OCI-LY7 (cell line): Measurements from ENCODE around the gene MEF2A. TPM values are rescaled to one million over a fixed set of nuclear protein-coding genes. Genes with fewer than 3 reads are reported as not detected.

Source experiments
- BruUV-seq: library from RNA; stranded (reverse); fragments of 400-500 nt; replicated peaks from 2 replicates; lab custom pipeline; 2021; lab: Mats Ljungman, UMichigan
- CTCF ChIA-PET: fragments of 300-600 bp; sonication (Branson Sonifier 250); formaldehyde crosslinking; loops from one replicate; lab custom pipeline; 2022; ENCODE audit warnings: antibody characterized with exemption; ENCODE audit not compliant: unreplicated experiment; lab: Charles Lee
- POLR2A ChIA-PET: fragments of 300-600 bp; sonication (Branson Sonifier 250); formaldehyde crosslinking; loops from one replicate; lab custom pipeline; 2022; ENCODE audit warnings: antibody characterized with exemption; lab: Charles Lee
- DNase-seq: peaks from one replicate; pipeline ENCODE4 v3.0.0-alpha.2; 2015; ENCODE audit warnings: low spot score
- H2AFZ ChIP-seq: fragments of 200-600 bp; sonication (generic), shearing (Covaris generic); 2 replicates; pipeline ENCODE4 v1.6.1; 2014; ENCODE audit warnings: mild to moderate bottlenecking, antibody characterized with exemption, low read length, moderate library complexity
- H3K27ac ChIP-seq: fragments of 200-600 bp; sonication (generic); 2 replicates; pipeline ENCODE4 v1.5.1; 2014; ENCODE audit warnings: mixed run types, low read depth, mild to moderate bottlenecking, moderate library complexity, low read length, inconsistent platforms; ENCODE audit not compliant: poor library complexity, severe bottlenecking
- H3K36me3 ChIP-seq: fragments of 200-600 bp; sonication (generic); 2 replicates; pipeline ENCODE4 v1.6.1; 2014; ENCODE audit warnings: mild to moderate bottlenecking, antibody characterized with exemption, low read length, moderate library complexity, mixed read lengths; ENCODE audit not compliant: insufficient read depth
- H3K4me1 ChIP-seq: fragments of 200-600 bp; sonication (generic); 2 replicates; pipeline ENCODE4 v1.5.1; 2014; ENCODE audit warnings: mild to moderate bottlenecking, low read length; ENCODE audit not compliant: insufficient read depth, poor library complexity, severe bottlenecking
- H3K4me2 ChIP-seq: fragments of 200-600 bp; sonication (generic); 2 replicates; pipeline ENCODE4 v1.6.1; 2014; ENCODE audit warnings: mild to moderate bottlenecking, low read length
- H3K4me3 ChIP-seq: fragments of 200-600 bp; sonication (generic); 2 replicates; pipeline ENCODE4 v1.5.1; 2014; ENCODE audit warnings: mild to moderate bottlenecking, low read depth, low read length; ENCODE audit not compliant: poor library complexity, severe bottlenecking
- H3K79me2 ChIP-seq: fragments of 200-600 bp; sonication (generic); 2 replicates; pipeline ENCODE4 v1.6.1; 2016; ENCODE audit warnings: low read depth, mild to moderate bottlenecking, low read length, moderate library complexity, mixed read lengths; ENCODE audit not compliant: insufficient read depth
- H3K9me2 ChIP-seq: fragments of 200-600 bp; sonication (generic); 2 replicates; pipeline ENCODE4 v1.6.1; 2016; ENCODE audit warnings: mild to moderate bottlenecking, low read length, mixed read lengths; ENCODE audit not compliant: insufficient read depth
- H3K9me3 ChIP-seq: fragments of 200-600 bp; sonication (generic); 2 replicates; pipeline ENCODE4 v1.6.1; 2014; ENCODE audit warnings: mild to moderate bottlenecking, mixed run types, low read length, mixed read lengths
- H4K20me1 ChIP-seq: fragments of 200-600 bp; sonication (generic); 2 replicates; pipeline ENCODE4 v1.6.1; 2014; ENCODE audit warnings: mild to moderate bottlenecking, antibody characterized with exemption, low read length, moderate library complexity, mixed read lengths; ENCODE audit not compliant: insufficient read depth
- CTCF ChIP-seq: fragments of 200-600 bp; sonication (generic); conservative IDR thresholded peaks from 2 replicates; pipeline ENCODE4 v1.5.1; 2014; ENCODE audit warnings: mild to moderate bottlenecking, antibody characterized with exemption, low read length, moderate library complexity, mixed read lengths
- EZH2phosphoT487 ChIP-seq: fragments of 200-600 bp; sonication (generic); IDR thresholded peaks from 2 replicates; pipeline ENCODE4 v1.6.1; 2018; ENCODE audit warnings: low read depth, borderline replicate concordance, mild to moderate bottlenecking, mixed run types, antibody characterized with exemption, low read length, moderate library complexity, mixed read lengths
- intact Hi-C: fragments of 100-400 bp; cut with micrococcal nuclease; formaldehyde crosslinking; loops from one replicate; pipeline ENCODE4 v1.10.0; 2022; ENCODE audit not compliant: unreplicated experiment
- total RNA-seq, 2 experiments: library from RNA; depleted of rRNA in 1 of 2; stranded (reverse); fragments of >200 nt in 1 of 2; shearing (Covaris generic) in 1 of 2; gene quantifications; 2 replicates each; pipeline ENCODE4 v1.2.3, GENCODE V29; 2014 to 2022

MEF2A gene
- total RNA-seq, 2 experiments from 2014 or later = 28.0 to 38.2 TPM

- no peak for TF ChIP-seq CTCF
- no peak for TF ChIP-seq EZH2phosphoT487
- TSS peak; percentile 27 for BruUV-seq
- H4K20me1 ChIP-seq = no peaks in the 10 kb centered on the region
- no peak overlapping the region for H3K4me2 ChIP-seq
- no peaks in the 10 kb centered on the region for H3K9me3 ChIP-seq
- H3K9me2 ChIP-seq = no peaks in the 10 kb centered on the region
- CTCF ChIA-PET = no interaction called here
- DNase-seq = no peak
- intact Hi-C loops = no loop called here
- no peak overlapping the region for H2AFZ ChIP-seq
- peaks cover 31% of the 10 kb centered on the region for H3K36me3 ChIP-seq
- H3K4me3 ChIP-seq = no peak overlapping the region
- H3K27ac ChIP-seq = no peak overlapping the region
- H3K4me1 ChIP-seq = peaks cover 29% of the 10 kb centered on the region
- POLR2A ChIA-PET = no interaction called here
- peaks cover 34% of the 10 kb centered on the region for H3K79me2 ChIP-seq
These were observed 68.8 kb downstream of the MEF2A start for GRCh38 chr15:99634576-99634975.

- Histone ChIP-seq H3K4me3 (no peak overlapping the region), H3K4me2 (no peak overlapping the region), H3K36me3 (peaks cover 31% of the 10 kb centered on the region), H3K4me1 (peaks cover 26% of the 10 kb centered on the region), H3K79me2 (peaks cover 31% of the 10 kb centered on the region), H3K9me3 (no peaks in the 10 kb centered on the region), H4K20me1 (no peaks in the 10 kb centered on the region), H3K9me2 (no peaks in the 10 kb centered on the region), H2AFZ (no peak overlapping the region), H3K27ac (no peak overlapping the region)
- intact Hi-C loops = no loop called here
- TF ChIP-seq EZH2phosphoT487 (no peak), CTCF (no peak)
- ChIA-PET CTCF (no interaction called here), POLR2A (no interaction called here)
- BruUV-seq = no TSS peak
- no peak for DNase-seq
These were observed 69.4 kb downstream of the MEF2A start for GRCh38 chr15:99635145-99635544.

GRCh38 chr15:99635794-99636193 lies 70.0 kb downstream of the MEF2A start:
- Histone ChIP-seq H4K20me1 (no peaks in the 10 kb centered on the region), H3K4me2 (no peak overlapping the region), H3K27ac (no peak overlapping the region), H3K79me2 (peaks cover 24% of the 10 kb centered on the region), H3K9me2 (no peaks in the 10 kb centered on the region), H3K4me1 (peaks cover 20% of the 10 kb centered on the region), H2AFZ (no peak overlapping the region), H3K4me3 (no peak overlapping the region), H3K36me3 (peaks cover 35% of the 10 kb centered on the region), H3K9me3 (no peaks in the 10 kb centered on the region)
- no peak for DNase-seq
- no TSS peak for BruUV-seq
- CTCF ChIA-PET = no interaction called here
- POLR2A ChIA-PET = no interaction called here
- intact Hi-C loops = no loop called here
- TF ChIP-seq CTCF (no peak), EZH2phosphoT487 (no peak)
